GM08714 (cell line): ENCODE measurements around the gene DAD1.

Experiments used
- H3K4me3 ChIP-seq: fragments of 200-500 bp; sonication (Bioruptor generic); 2 replicates; pipeline ENCODE4 v1.5.1; 2014; ENCODE audit warnings: mild to moderate bottlenecking, low read length, inconsistent platforms
- ZNF274 ChIP-seq: IDR thresholded peaks from 2 replicates; pipeline ENCODE4 v1.6.1; 2012; ENCODE audit warnings: mild to moderate bottlenecking, low read depth, low read length

DAD1 gene

GRCh38 chr14:22535126-22535525 lies 53.9 kb downstream of the DAD1 start:
- TF ChIP-seq ZNF274: no peak
- H3K4me3 ChIP-seq: peak overlapping the region; percentile 90; the same call in 1 of the 2 replicates

DNA sequence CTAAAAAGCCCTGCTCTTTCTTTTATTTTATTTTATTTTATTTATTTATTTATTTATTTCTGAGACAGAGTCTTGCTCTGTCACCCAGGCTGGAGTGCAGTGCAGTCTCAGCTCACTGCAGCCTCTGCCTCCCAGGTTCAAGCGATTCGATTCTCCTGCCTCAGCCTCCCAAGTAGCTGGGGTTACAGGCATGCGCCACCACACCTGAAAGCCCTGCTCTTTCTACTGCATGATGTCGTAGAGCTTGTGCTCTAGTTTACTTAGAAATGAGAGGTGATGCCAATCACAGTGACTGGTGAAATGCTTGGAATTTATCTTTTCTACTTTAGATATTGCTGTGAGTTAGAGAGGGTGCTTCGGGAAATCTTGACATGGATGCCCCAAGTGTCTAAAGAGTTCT lies 54.5 kb downstream of the DAD1 start:
- no peak for TF ChIP-seq ZNF274

GRCh38 chr14:22533739-22534359 lies 55.2 kb downstream of the DAD1 start:
- peak overlapping the region; percentile 65; the same call in 1 of the 2 replicates for H3K4me3 ChIP-seq
- TF ChIP-seq ZNF274: no peak

More for the DNA sequence above, 54.5 kb downstream of the DAD1 start:
- H3K4me3 ChIP-seq: peak overlapping the region; percentile 90; the same call in 1 of the 2 replicates

DNA sequence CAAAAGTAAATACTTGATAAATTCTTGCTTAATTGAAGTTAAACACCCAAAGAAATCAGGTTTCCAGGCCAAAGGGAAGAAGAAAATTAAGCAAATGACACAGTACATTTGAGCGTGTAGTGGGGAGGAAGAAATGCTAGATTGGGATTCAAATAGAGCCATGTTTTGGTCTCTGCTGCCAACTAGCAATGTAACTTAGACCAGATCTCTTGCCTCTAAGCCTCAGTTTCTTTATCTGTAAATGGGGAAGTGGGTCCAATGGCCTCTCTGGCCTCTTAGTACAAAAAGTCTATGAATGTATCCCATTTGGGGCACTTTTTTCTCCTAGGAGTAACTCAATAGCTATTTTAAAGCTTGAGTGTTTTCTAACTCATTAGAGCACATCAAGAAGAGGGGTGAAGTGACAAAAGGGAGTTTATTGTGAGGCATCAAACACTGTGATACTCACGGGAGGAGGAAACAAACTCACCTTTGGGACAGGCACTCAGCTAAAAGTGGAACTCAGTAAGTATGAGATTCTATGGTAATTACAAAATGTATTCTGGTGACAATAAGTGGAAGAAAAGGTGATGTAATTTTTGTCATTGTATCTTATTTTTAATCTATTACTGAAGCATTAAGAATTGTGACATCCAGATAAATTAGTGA lies 55.8 kb downstream of the DAD1 start:
- no peak for TF ChIP-seq ZNF274
- peak overlapping the region; percentile 32; the same call in 1 of the 2 replicates for H3K4me3 ChIP-seq

- TF ChIP-seq ZNF274: no peak
- peak overlapping the region; percentile 73 for H3K4me3 ChIP-seq
Measured at GRCh38 chr14:22532345-22533056, 56.5 kb downstream of the DAD1 start.

DNA sequence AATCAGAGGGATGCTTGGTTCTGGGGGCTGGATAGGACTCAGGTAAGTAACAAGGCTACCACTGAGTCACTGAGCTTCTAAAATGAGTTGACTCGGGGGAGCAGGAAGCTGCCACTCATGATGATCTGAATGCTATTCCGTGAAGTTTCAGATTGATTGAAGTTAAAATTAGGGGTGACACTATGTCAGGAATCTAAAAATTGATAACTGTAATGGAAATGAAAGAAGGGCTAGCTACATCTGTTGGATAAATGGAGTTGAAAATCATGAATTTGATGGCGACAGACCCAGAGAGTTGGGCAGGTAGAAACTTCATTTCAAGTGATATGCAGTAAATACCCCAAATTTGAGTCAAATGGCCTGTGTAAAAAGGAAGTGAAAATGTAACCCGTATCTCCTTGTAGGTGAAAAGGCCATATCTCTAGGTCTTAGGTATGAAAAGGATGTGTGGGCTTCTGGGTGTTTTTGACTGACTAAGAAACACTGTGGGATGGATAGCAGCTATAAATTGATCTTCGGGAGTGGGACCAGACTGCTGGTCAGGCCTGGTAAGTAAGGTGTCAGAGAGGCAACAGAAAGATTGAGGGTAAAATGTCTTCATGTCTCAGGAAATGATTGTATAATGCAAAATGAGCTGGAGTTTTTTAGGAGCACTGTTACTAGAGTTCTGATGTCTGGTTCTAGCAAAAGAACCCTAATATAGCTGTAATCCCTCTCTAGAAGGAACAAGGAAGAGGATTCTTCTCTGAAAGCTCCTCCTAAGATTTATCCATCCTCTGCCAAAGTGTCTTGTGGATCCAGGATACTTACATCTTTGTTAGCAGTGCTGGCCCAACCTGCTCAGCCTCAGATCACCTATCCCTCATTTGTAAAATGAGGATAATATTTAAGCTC lies 57.3 kb downstream of the DAD1 start:
- no peak for TF ChIP-seq ZNF274
- peak overlapping the region; percentile 73; the same call in 1 of the 2 replicates for H3K4me3 ChIP-seq

GRCh38 chr14:22530127-22530526 lies 58.9 kb downstream of the DAD1 start:
- no peak for TF ChIP-seq ZNF274
- no peak overlapping the region for H3K4me3 ChIP-seq

GRCh38 chr14:22526744-22527143 lies 62.3 kb downstream of the DAD1 start:
- no peak for TF ChIP-seq ZNF274

GRCh38 chr14:22526218-22526617 lies 62.8 kb downstream of the DAD1 start:
- TF ChIP-seq ZNF274: no peak
- no peak overlapping the region for H3K4me3 ChIP-seq

More at GRCh38 chr14:22526744-22527143, 62.3 kb downstream of the DAD1 start:
- H3K4me3 ChIP-seq: no peak overlapping the region

GRCh38 chr14:22524784-22525161 lies 64.3 kb downstream of the DAD1 start:
- H3K4me3 ChIP-seq: no peak overlapping the region
- TF ChIP-seq ZNF274: no peak

GRCh38 chr14:22524115-22524783 lies 64.8 kb downstream of the DAD1 start:
- no peak overlapping the region for H3K4me3 ChIP-seq
- TF ChIP-seq ZNF274: no peak

GRCh38 chr14:22523283-22523682 lies 65.7 kb downstream of the DAD1 start:
- no peak overlapping the region for H3K4me3 ChIP-seq
- no peak for TF ChIP-seq ZNF274

GRCh38 chr14:22522466-22522957 lies 66.5 kb downstream of the DAD1 start:
- no peak for TF ChIP-seq ZNF274
- H3K4me3 ChIP-seq: no peak overlapping the region
